Tongue (tissue), 2 donors: ENCODE measurements around the gene PHF24. TPM values are rescaled to one million over a fixed set of nuclear protein-coding genes. Genes with fewer than 3 reads are reported as not detected.
"Not testable (repeated sequence)": the region's sequence is repeated elsewhere in the genome, so short reads cannot be mapped to it uniquely, and the experiment has no call there.

Experiments
- DNase-seq: peaks from one replicate; pipeline ENCODE4 v3.0.0-alpha.2; 2015
- total RNA-seq: library from RNA; depleted of rRNA; stranded (reverse); fragments of >200 nt; gene quantifications from one replicate; pipeline ENCODE4 v1.2.3, GENCODE V29; 2014

The PHF24 gene
- 0.31 TPM for total RNA-seq

GRCh38 chr9:34957492-34958410 is at the start of gene PHF24:
Gene PHF24 (plus strand): TSS chr9:34958285. CDS start chr9:34971299, 13,014 bp downstream.
- DNase-seq, result peak; percentile 25

GRCh38 chr9:34927061-34927460 is 31.0 kb upstream of the PHF24 start:
- DNase-seq, result peak; percentile 72

- DNase-seq, result no peak
Observed at GRCh38 chr9:34928921-34929320, 29.2 kb upstream of the PHF24 start.

GRCh38 chr9:34929506-34930102 is 28.5 kb upstream of the PHF24 start:
- peak; percentile 17 for DNase-seq

GRCh38 chr9:34939989-34940388 is 18.1 kb upstream of the PHF24 start:
- not testable (repeated sequence) for DNase-seq

GRCh38 chr9:34948451-34948850 is 9.6 kb upstream of the PHF24 start:
- no peak for DNase-seq

- no peak for DNase-seq
Observed at GRCh38 chr9:34954225-34954624, 3.9 kb upstream of the PHF24 start.

GRCh38 chr9:34956066-34956465 is 2.0 kb upstream of the PHF24 start:
- not testable (repeated sequence) for DNase-seq

GRCh38 chr9:34956648-34957047 is 1.4 kb upstream of the PHF24 start:
- DNase-seq, result no peak

- no peak for DNase-seq
Observed at GRCh38 chr9:34958411-34958982, 412 bp downstream of the PHF24 start.

GRCh38 chr9:34959461-34959860 is 1.4 kb downstream of the PHF24 start:
- DNase-seq, result no peak

GRCh38 chr9:34961574-34962490 is 3.7 kb downstream of the PHF24 start:
- DNase-seq, result no peak

- no peak for DNase-seq
Observed at GRCh38 chr9:34962546-34962945, 4.5 kb downstream of the PHF24 start.

GRCh38 chr9:34963552-34963951 is 5.5 kb downstream of the PHF24 start:
- DNase-seq, result no peak

- DNase-seq, result no peak
Observed at GRCh38 chr9:34964458-34964857, 6.4 kb downstream of the PHF24 start.

- no peak for DNase-seq
Observed at GRCh38 chr9:34971146-34971811, 13.2 kb downstream of the PHF24 start.

- no peak for DNase-seq
Observed at GRCh38 chr9:34974664-34975063, 16.6 kb downstream of the PHF24 start.

- DNase-seq, result no peak
Observed at GRCh38 chr9:34976441-34976840, 18.4 kb downstream of the PHF24 start.

GRCh38 chr9:34976992-34977391 is 18.9 kb downstream of the PHF24 start:
- no peak for DNase-seq

- DNase-seq, result no peak
Observed at GRCh38 chr9:34980181-34980761, 22.2 kb downstream of the PHF24 start.

GRCh38 chr9:34982361-34982760 is 24.3 kb downstream of the PHF24 start:
- DNase-seq, result no peak
